ENCODE data around the gene ATRAID.

DNA sequence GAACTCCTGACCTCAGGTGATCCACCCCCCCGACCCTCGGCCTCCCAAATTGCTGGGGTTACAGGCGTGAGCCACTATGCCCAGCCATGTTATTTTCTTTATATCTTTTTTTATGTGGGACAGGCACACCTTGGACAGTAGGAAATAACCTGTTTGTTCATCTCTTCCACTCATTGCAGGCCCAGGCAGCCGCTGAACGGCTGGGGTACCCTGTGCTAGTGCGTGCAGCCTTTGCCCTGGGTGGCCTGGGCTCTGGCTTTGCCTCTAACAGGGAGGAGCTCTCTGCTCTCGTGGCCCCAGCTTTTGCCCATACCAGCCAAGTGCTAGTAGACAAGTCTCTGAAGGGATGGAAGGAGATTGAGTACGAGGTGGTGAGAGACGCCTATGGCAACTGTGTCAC, 13.7 kb downstream of the ATRAID start:
- TF ChIP-seq, protein P1, sequence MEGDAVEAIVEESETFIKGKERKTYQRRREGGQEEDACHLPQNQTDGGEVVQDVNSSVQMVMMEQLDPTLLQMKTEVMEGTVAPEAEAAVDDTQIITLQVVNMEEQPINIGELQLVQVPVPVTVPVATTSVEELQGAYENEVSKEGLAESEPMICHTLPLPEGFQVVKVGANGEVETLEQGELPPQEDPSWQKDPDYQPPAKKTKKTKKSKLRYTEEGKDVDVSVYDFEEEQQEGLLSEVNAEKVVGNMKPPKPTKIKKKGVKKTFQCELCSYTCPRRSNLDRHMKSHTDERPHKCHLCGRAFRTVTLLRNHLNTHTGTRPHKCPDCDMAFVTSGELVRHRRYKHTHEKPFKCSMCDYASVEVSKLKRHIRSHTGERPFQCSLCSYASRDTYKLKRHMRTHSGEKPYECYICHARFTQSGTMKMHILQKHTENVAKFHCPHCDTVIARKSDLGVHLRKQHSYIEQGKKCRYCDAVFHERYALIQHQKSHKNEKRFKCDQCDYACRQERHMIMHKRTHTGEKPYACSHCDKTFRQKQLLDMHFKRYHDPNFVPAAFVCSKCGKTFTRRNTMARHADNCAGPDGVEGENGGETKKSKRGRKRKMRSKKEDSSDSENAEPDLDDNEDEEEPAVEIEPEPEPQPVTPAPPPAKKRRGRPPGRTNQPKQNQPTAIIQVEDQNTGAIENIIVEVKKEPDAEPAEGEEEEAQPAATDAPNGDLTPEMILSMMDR (IDR thresholded peaks at IDR 0.05; ENCODE audit: low read depth, low read length, missing input control), result no peak
- TF ChIP-seq, protein P2, sequence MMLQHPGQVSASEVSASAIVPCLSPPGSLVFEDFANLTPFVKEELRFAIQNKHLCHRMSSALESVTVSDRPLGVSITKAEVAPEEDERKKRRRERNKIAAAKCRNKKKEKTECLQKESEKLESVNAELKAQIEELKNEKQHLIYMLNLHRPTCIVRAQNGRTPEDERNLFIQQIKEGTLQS (IDR thresholded peaks at IDR 0.05), result no peak
- TF ChIP-seq TAF1 (conservative IDR thresholded peaks at IDR 0.05) (no peak), HNF4A (conservative IDR thresholded peaks at IDR 0.05) (no peak), FOXA1 (IDR thresholded peaks at IDR 0.05) (no peak), EGR1 (IDR thresholded peaks at IDR 0.05; ENCODE audit: low read depth in 2 of 2) (no peak), RXRA (IDR thresholded peaks at IDR 0.05) (no peak)
- TF ChIP-seq, protein P3, sequence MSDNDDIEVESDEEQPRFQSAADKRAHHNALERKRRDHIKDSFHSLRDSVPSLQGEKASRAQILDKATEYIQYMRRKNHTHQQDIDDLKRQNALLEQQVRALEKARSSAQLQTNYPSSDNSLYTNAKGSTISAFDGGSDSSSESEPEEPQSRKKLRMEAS (IDR thresholded peaks at IDR 0.05), result no peak
- TF ChIP-seq, protein P4, sequence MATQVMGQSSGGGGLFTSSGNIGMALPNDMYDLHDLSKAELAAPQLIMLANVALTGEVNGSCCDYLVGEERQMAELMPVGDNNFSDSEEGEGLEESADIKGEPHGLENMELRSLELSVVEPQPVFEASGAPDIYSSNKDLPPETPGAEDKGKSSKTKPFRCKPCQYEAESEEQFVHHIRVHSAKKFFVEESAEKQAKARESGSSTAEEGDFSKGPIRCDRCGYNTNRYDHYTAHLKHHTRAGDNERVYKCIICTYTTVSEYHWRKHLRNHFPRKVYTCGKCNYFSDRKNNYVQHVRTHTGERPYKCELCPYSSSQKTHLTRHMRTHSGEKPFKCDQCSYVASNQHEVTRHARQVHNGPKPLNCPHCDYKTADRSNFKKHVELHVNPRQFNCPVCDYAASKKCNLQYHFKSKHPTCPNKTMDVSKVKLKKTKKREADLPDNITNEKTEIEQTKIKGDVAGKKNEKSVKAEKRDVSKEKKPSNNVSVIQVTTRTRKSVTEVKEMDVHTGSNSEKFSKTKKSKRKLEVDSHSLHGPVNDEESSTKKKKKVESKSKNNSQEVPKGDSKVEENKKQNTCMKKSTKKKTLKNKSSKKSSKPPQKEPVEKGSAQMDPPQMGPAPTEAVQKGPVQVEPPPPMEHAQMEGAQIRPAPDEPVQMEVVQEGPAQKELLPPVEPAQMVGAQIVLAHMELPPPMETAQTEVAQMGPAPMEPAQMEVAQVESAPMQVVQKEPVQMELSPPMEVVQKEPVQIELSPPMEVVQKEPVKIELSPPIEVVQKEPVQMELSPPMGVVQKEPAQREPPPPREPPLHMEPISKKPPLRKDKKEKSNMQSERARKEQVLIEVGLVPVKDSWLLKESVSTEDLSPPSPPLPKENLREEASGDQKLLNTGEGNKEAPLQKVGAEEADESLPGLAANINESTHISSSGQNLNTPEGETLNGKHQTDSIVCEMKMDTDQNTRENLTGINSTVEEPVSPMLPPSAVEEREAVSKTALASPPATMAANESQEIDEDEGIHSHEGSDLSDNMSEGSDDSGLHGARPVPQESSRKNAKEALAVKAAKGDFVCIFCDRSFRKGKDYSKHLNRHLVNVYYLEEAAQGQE (IDR thresholded peaks at IDR 0.05), result no peak
